SK-N-SH treated with all-trans-retinoic acid at 6 μM for 48 hours (cell line): Measurements from ENCODE around the gene KBTBD12.

Source experiments
- ATAC-seq: fragments of 200-7000 bp; cut with Tn5 transposase; 3 replicates; pipeline ENCODE4 v1.9.1; 2020; ENCODE audit warnings: mild to moderate bottlenecking, moderate library complexity
- ARNTL ChIP-seq: fragments of 450-650 bp; formaldehyde crosslinking; IDR thresholded peaks from 2 replicates; pipeline ENCODE4 v1.5.0; 2020; ENCODE audit warnings: low read depth, mild to moderate bottlenecking, moderate library complexity, borderline replicate concordance
- BACH2 ChIP-seq: fragments of 250-450 bp; sonication (Bioruptor Pico); IDR thresholded peaks from 2 replicates; pipeline ENCODE4 v1.9.0; 2021; ENCODE audit warnings: mild to moderate bottlenecking, borderline replicate concordance
- CSDC2 ChIP-seq: fragments of 250-450 bp; sonication (Bioruptor Pico); IDR thresholded peaks from 2 replicates; pipeline ENCODE4 v1.5.0; 2020; ENCODE audit warnings: mild to moderate bottlenecking, moderate library complexity
- ESRRG ChIP-seq: fragments of 250-450 bp; sonication (Bioruptor Pico); IDR thresholded peaks from 2 replicates; pipeline ENCODE4 v1.6.1; 2021; ENCODE audit warnings: mild to moderate bottlenecking
- GLIS3 ChIP-seq: fragments of 250-450 bp; sonication (Bioruptor Pico); IDR thresholded peaks from 2 replicates; pipeline ENCODE4 v1.5.0; 2020; ENCODE audit warnings: mild to moderate bottlenecking, moderate library complexity
- ISL1 ChIP-seq: fragments of 250-450 bp; sonication (Bioruptor Pico); IDR thresholded peaks from 2 replicates; pipeline ENCODE4 v2.1.2; 2022; ENCODE audit warnings: mild to moderate bottlenecking, moderate library complexity
- OSR1 ChIP-seq: fragments of 250-450 bp; sonication (Bioruptor Pico); IDR thresholded peaks from 2 replicates; pipeline ENCODE4 v1.8.0; 2022; ENCODE audit warnings: moderate library complexity, mild to moderate bottlenecking, inconsistent platforms
- RARB ChIP-seq: fragments of 250-450 bp; sonication (Bioruptor Pico); IDR thresholded peaks from 2 replicates; pipeline ENCODE4 v1.8.0; 2021; ENCODE audit warnings: mild to moderate bottlenecking, moderate library complexity
- SNAI2 ChIP-seq: fragments of 250-450 bp; sonication (Bioruptor Pico); IDR thresholded peaks from 2 replicates; pipeline ENCODE4 v1.5.0; 2020; ENCODE audit warnings: mild to moderate bottlenecking, moderate library complexity
- TOX ChIP-seq: fragments of 250-450 bp; sonication (Bioruptor Pico); IDR thresholded peaks from 2 replicates; pipeline ENCODE4 v1.8.0; 2021; ENCODE audit warnings: mild to moderate bottlenecking, moderate library complexity, borderline replicate concordance
- ZC3H10 ChIP-seq: fragments of 250-450 bp; sonication (Bioruptor Pico); IDR thresholded peaks from 2 replicates; pipeline ENCODE4 v1.5.1; 2021; ENCODE audit warnings: mild to moderate bottlenecking, moderate library complexity
- ZFP3 ChIP-seq: fragments of 250-450 bp; sonication (Bioruptor Pico); IDR thresholded peaks from 2 replicates; pipeline ENCODE4 v1.5.0; 2020; ENCODE audit warnings: mild to moderate bottlenecking, moderate library complexity
- ZFP30 ChIP-seq: fragments of 450-650 bp; formaldehyde crosslinking; IDR thresholded peaks from 2 replicates; pipeline ENCODE4 v1.5.0; 2022; ENCODE audit warnings: mild to moderate bottlenecking, moderate library complexity
- ZNF70 ChIP-seq: fragments of 450-650 bp; formaldehyde crosslinking; IDR thresholded peaks from 2 replicates; pipeline ENCODE4 v1.5.0; 2020; ENCODE audit warnings: mild to moderate bottlenecking, moderate library complexity
- ZNF8 ChIP-seq: fragments of 450-650 bp; formaldehyde crosslinking; IDR thresholded peaks from 2 replicates; pipeline ENCODE4 v1.5.0; 2020; ENCODE audit warnings: mild to moderate bottlenecking, moderate library complexity
- TF ChIP-seq, protein P1 (sequence below): fragments of 250-450 bp; sonication (Bioruptor Pico); IDR thresholded peaks from 2 replicates; pipeline ENCODE4 v1.5.0; 2020; ENCODE audit warnings: mild to moderate bottlenecking, moderate library complexity
- TF ChIP-seq, protein P2 (sequence below): fragments of 250-450 bp; sonication (Bioruptor Pico); IDR thresholded peaks from 2 replicates; pipeline ENCODE4 v1.5.1; 2021; ENCODE audit warnings: mild to moderate bottlenecking, moderate library complexity
- TF ChIP-seq, protein P3 (sequence below): fragments of 250-450 bp; sonication (Bioruptor Pico); IDR thresholded peaks from 2 replicates; pipeline ENCODE4 v1.8.0; 2021; ENCODE audit warnings: low read depth, mild to moderate bottlenecking, moderate library complexity, borderline replicate concordance
- TF ChIP-seq, protein P4 (sequence below): fragments of 250-450 bp; sonication (Bioruptor Pico); IDR thresholded peaks from 2 replicates; pipeline ENCODE4 v1.8.0; 2020; ENCODE audit warnings: mild to moderate bottlenecking, moderate library complexity, borderline replicate concordance
- TF ChIP-seq, protein P5 (sequence below): fragments of 250-450 bp; sonication (Bioruptor Pico); IDR thresholded peaks from 2 replicates; pipeline ENCODE4 v1.5.1; 2020; ENCODE audit warnings: low read depth, mild to moderate bottlenecking, moderate library complexity

The KBTBD12 gene

DNA sequence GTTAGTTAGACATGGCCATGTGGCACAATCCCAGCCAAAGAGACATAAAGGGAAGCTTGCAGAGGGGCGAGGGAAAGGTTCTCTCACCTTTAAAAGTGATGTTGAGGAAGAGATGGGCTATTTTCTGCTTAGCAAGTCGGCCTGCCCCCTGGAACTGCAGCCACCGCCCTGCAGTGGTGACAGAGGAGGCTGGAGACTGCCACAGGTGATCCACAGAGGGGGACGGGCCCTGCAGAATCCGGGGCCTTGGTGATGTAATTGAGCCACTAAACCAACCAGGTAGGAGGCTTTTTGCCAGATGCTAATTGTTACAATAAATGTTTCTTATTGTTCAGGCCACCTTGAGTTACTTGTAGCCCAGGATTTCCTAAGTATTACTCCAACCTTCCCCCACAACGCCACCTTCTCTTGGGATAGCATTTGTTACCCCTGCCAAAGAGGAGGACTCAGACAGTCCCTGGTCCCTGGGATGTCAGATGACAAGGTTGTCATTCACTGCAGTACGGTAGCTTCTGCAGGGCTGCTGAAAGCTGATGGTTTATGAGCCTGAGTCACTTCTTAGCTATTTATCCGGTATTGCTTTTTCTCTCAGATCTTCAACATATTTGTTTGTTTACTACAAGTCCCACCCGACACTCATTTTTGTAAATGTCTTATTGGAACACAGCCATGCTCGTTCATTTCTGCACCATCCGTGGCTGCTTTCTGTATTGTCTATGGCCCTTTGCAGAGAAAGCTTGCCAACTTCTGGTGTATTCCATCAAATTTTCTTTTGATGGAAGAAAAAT, 73.9 kb downstream of the KBTBD12 start:
- ATAC-seq = no peak
- TF ChIP-seq SNAI2 (CRISPR knock-in tag) = no peak

DNA sequence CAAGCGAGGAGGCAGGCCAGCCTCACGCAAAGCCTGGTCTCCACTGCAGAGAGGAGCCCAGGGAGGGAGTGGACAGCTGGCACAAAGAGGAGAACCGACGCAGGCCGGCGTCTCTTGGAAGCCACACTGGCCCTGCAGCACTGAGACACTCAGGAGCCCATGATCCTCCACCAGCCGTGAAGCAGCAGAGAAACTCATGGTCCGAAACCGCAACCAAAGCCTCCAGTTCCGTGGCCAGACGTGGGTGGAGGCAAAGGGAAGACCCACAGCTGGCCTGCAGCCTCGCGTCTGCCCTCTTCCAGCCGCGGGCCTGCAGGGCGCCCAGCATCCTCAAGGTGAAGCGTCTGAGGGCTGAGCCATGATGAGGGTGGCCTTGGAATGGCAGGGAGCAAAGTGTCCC, 75.0 kb downstream of the KBTBD12 start:
- TF ChIP-seq CSDC2 (CRISPR knock-in tag) (no peak), ZC3H10 (CRISPR knock-in tag) (no peak), ZFP30 (CRISPR knock-in tag) (no peak), TOX (CRISPR knock-in tag) (no peak), ARNTL (no peak), RARB (no peak), GLIS3 (CRISPR knock-in tag) (no peak), SNAI2 (CRISPR knock-in tag) (no peak), ZNF8 (CRISPR knock-in tag) (no peak), ZNF70 (CRISPR knock-in tag) (no peak), ZFP3 (CRISPR knock-in tag) (no peak), ISL1 (CRISPR knock-in tag) (no peak), BACH2 (CRISPR knock-in tag) (no peak)
- TF ChIP-seq, protein P1, sequence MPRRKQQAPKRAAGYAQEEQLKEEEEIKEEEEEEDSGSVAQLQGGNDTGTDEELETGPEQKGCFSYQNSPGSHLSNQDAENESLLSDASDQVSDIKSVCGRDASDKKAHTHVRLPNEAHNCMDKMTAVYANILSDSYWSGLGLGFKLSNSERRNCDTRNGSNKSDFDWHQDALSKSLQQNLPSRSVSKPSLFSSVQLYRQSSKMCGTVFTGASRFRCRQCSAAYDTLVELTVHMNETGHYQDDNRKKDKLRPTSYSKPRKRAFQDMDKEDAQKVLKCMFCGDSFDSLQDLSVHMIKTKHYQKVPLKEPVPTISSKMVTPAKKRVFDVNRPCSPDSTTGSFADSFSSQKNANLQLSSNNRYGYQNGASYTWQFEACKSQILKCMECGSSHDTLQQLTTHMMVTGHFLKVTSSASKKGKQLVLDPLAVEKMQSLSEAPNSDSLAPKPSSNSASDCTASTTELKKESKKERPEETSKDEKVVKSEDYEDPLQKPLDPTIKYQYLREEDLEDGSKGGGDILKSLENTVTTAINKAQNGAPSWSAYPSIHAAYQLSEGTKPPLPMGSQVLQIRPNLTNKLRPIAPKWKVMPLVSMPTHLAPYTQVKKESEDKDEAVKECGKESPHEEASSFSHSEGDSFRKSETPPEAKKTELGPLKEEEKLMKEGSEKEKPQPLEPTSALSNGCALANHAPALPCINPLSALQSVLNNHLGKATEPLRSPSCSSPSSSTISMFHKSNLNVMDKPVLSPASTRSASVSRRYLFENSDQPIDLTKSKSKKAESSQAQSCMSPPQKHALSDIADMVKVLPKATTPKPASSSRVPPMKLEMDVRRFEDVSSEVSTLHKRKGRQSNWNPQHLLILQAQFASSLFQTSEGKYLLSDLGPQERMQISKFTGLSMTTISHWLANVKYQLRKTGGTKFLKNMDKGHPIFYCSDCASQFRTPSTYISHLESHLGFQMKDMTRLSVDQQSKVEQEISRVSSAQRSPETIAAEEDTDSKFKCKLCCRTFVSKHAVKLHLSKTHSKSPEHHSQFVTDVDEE (CRISPR knock-in tag) = no peak
- TF ChIP-seq, protein P2, sequence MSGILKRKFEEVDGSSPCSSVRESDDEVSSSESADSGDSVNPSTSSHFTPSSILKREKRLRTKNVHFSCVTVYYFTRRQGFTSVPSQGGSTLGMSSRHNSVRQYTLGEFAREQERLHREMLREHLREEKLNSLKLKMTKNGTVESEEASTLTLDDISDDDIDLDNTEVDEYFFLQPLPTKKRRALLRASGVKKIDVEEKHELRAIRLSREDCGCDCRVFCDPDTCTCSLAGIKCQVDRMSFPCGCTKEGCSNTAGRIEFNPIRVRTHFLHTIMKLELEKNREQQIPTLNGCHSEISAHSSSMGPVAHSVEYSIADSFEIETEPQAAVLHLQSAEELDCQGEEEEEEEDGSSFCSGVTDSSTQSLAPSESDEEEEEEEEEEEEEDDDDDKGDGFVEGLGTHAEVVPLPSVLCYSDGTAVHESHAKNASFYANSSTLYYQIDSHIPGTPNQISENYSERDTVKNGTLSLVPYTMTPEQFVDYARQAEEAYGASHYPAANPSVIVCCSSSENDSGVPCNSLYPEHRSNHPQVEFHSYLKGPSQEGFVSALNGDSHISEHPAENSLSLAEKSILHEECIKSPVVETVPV (CRISPR knock-in tag) = no peak
- TF ChIP-seq, protein P3, sequence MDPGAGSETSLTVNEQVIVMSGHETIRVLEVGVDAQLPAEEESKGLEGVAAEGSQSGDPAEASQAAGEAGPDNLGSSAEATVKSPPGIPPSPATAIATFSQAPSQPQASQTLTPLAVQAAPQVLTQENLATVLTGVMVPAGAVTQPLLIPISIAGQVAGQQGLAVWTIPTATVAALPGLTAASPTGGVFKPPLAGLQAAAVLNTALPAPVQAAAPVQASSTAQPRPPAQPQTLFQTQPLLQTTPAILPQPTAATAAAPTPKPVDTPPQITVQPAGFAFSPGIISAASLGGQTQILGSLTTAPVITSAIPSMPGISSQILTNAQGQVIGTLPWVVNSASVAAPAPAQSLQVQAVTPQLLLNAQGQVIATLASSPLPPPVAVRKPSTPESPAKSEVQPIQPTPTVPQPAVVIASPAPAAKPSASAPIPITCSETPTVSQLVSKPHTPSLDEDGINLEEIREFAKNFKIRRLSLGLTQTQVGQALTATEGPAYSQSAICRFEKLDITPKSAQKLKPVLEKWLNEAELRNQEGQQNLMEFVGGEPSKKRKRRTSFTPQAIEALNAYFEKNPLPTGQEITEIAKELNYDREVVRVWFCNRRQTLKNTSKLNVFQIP = no peak
- TF ChIP-seq, protein P4, sequence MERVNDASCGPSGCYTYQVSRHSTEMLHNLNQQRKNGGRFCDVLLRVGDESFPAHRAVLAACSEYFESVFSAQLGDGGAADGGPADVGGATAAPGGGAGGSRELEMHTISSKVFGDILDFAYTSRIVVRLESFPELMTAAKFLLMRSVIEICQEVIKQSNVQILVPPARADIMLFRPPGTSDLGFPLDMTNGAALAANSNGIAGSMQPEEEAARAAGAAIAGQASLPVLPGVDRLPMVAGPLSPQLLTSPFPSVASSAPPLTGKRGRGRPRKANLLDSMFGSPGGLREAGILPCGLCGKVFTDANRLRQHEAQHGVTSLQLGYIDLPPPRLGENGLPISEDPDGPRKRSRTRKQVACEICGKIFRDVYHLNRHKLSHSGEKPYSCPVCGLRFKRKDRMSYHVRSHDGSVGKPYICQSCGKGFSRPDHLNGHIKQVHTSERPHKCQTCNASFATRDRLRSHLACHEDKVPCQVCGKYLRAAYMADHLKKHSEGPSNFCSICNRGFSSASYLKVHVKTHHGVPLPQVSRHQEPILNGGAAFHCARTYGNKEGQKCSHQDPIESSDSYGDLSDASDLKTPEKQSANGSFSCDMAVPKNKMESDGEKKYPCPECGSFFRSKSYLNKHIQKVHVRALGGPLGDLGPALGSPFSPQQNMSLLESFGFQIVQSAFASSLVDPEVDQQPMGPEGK (CRISPR knock-in tag) = no peak
- ATAC-seq = no peak

DNA sequence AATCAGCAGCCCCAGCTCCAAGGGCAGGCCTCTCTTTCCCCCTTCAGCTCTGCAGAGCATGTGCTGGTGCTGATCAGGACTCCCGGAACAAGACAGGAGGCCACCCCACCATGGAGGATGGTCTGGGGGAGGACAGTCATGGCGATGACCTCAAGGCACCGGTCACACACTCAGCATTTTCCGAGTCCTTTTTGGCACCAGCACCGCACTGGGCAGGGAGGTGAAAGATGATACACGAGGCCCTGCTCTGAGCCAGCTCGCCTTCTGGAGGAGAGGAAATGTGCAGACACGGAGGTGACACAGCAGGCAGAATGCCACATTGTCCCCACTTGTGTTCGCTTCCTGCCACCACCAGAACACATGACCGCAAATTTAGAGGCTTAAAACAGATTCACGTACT, 75.4 kb downstream of the KBTBD12 start:
- no peak for ATAC-seq
- TF ChIP-seq ZC3H10 (CRISPR knock-in tag) (no peak), TOX (CRISPR knock-in tag) (no peak), ZFP3 (CRISPR knock-in tag) (no peak), OSR1 (no peak), ZFP30 (CRISPR knock-in tag) (no peak), RARB (no peak), ESRRG (CRISPR knock-in tag) (no peak), ZNF8 (CRISPR knock-in tag) (no peak), CSDC2 (CRISPR knock-in tag) (no peak), ISL1 (CRISPR knock-in tag) (no peak), GLIS3 (CRISPR knock-in tag) (no peak)
- TF ChIP-seq, protein P2 (CRISPR knock-in tag) = no peak
- TF ChIP-seq, protein P3 = no peak
- TF ChIP-seq, protein P4 (CRISPR knock-in tag) = no peak
- TF ChIP-seq, protein P5, sequence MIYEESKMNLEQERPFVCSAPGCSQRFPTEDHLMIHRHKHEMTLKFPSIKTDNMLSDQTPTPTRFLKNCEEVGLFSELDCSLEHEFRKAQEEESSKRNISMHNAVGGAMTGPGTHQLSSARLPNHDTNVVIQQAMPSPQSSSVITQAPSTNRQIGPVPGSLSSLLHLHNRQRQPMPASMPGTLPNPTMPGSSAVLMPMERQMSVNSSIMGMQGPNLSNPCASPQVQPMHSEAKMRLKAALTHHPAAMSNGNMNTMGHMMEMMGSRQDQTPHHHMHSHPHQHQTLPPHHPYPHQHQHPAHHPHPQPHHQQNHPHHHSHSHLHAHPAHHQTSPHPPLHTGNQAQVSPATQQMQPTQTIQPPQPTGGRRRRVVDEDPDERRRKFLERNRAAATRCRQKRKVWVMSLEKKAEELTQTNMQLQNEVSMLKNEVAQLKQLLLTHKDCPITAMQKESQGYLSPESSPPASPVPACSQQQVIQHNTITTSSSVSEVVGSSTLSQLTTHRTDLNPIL = no peak
